Right lobe of liver (tissue), 6 donors: ENCODE results near the gene OR2B3. TPM values are rescaled to one million over a fixed set of nuclear protein-coding genes. Genes with fewer than 3 reads are reported as not detected.

Experiments
- ATAC-seq, 4 donors: fragments of 200-7000 bp; cut with Tn5 transposase; one replicate each; pipeline ENCODE4 v1.9.1; 2020; ENCODE audit warnings: mild to moderate bottlenecking in 4 of 4, moderate library complexity in 4 of 4
- DNase-seq, 3 donors: peaks; one replicate each; pipeline ENCODE4 v3.0.0-alpha.2; 2020
- H3K27ac ChIP-seq, 3 donors: fragments of 200-600 bp; one replicate each; pipeline ENCODE4 v1.8.0; 2022
- H3K27me3 ChIP-seq, 2 donors: fragments of 200-600 bp; one replicate each; pipeline ENCODE4 v1.8.0; 2022
- H3K36me3 ChIP-seq, 4 donors: fragments of 200-600 bp; sonication (generic) in 1 of 4; one replicate each; pipeline versions ENCODE4 v1.5.1 to v1.8.0; 2017 to 2022; ENCODE audit warnings: control low read depth in 1 of 4
- H3K4me1 ChIP-seq, 4 donors: fragments of 200-600 bp; sonication (generic) in 1 of 4; one replicate each; pipeline versions ENCODE4 v1.5.1 to v1.8.0; 2017 to 2022; ENCODE audit warnings: control low read depth in 1 of 4
- H3K4me3 ChIP-seq, 3 donors: fragments of 200-600 bp; one replicate each; pipeline ENCODE4 v1.8.0; 2022
- H3K9me3 ChIP-seq, 4 donors: fragments of 200-600 bp; sonication (generic) in 1 of 4; one replicate each; pipeline versions ENCODE4 v1.5.1 to v1.8.0; 2017 to 2022; ENCODE audit warnings: control low read depth in 1 of 4
- POLR2A ChIP-seq: fragments of 450-650 bp; IDR thresholded peaks from one replicate; pipeline ENCODE4 v1.6.1; 2017; ENCODE audit warnings: antibody characterized with exemption, mild to moderate bottlenecking
- WGBS: methylation state at CpG from one replicate; pipeline ENCODE4 v1.1.6; 2018; ENCODE audit warnings: low coverage, low lambda C conversion rate; ENCODE audit not compliant: insufficient coverage; ENCODE audit errors: missing lambda C conversion rate; 5-methylcytosine and 5-hydroxymethylcytosine counted together
- intact Hi-C, 2 donors: fragments of 100-400 bp; cut with DNase I; formaldehyde crosslinking; loops; one replicate each; pipeline versions ENCODE4 v1.11.2 to v1.14.1; 2022
- total RNA-seq, 6 experiments: library from RNA; depleted of rRNA in 2 of 6; stranded (reverse); fragments of >200 nt in 2 of 6; fragmentation: NEBNext Ultra II Directional in 3 of 6; extraction: Animal tissue kit (Norgen Biotek cat#: 25700) in 3 of 6; gene quantifications; one replicate each; pipeline versions ENCODE4 v1.1.0 to v1.2.4, GENCODE V29; 2016 to 2023
- TF ChIP-seq, protein P1 (sequence below), 4 donors: fragments of 200-600 bp in 3 of 4; fragments of 450-650 bp in 1 of 4; IDR thresholded peaks; one replicate each; pipeline versions ENCODE4 v1.5.1 to v1.8.0; 2016 to 2022; ENCODE audit warnings: antibody characterized with exemption in 4 of 4, mild to moderate bottlenecking in 2 of 4
- donor health status: DM: no; HTN: yes; CAD: no.
- donor health status: DM: no; HTN: no; CAD: no.
- donor health status: DM: no; HTN: no; CAD: no.
- donor health status: DM: no; HTN: yes; CAD: no.
- donor health status: DM: no; HTN: yes; CAD: no.

OR2B3 gene
- total RNA-seq, 6 experiments from 2014 or later, result not detected

DNA sequence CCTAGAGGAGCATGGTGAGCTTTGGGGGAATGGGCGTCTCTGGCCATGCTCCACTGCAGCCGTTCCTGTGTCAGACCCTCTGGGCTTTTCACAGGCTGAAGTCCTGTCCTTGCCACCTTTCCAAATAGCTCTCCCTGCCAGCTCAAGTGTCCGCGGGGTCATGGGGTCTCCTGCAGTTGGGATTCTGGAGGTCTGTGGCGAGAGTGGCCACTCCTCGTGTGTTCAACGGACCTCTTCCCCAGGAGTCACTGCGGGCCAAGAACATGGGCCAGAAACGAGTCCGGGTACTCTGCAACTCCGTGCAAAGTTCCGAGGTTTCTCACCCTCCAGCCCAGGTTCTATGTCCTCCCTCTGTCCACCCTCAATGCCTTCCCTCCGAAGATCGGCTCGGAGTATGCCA is 4.7 kb downstream of the OR2B3 start:
- H3K36me3 ChIP-seq, result no peaks in the 10 kb centered on the region
- H3K27ac ChIP-seq, result no peak overlapping the region
- no peak overlapping the region for H3K4me3 ChIP-seq
- intact Hi-C loops, result no loop called here
- DNase-seq, result no peak
- 85% methylated on average over 5 of the region's 15 CpGs for WGBS
- no peak for TF ChIP-seq POLR2A
- TF ChIP-seq, protein P1, sequence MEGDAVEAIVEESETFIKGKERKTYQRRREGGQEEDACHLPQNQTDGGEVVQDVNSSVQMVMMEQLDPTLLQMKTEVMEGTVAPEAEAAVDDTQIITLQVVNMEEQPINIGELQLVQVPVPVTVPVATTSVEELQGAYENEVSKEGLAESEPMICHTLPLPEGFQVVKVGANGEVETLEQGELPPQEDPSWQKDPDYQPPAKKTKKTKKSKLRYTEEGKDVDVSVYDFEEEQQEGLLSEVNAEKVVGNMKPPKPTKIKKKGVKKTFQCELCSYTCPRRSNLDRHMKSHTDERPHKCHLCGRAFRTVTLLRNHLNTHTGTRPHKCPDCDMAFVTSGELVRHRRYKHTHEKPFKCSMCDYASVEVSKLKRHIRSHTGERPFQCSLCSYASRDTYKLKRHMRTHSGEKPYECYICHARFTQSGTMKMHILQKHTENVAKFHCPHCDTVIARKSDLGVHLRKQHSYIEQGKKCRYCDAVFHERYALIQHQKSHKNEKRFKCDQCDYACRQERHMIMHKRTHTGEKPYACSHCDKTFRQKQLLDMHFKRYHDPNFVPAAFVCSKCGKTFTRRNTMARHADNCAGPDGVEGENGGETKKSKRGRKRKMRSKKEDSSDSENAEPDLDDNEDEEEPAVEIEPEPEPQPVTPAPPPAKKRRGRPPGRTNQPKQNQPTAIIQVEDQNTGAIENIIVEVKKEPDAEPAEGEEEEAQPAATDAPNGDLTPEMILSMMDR (IDR thresholded peaks at IDR 0.05), result no peak
- no peaks in the 10 kb centered on the region for H3K4me1 ChIP-seq
- no peak for ATAC-seq
- H3K27me3 ChIP-seq, result no peaks in the 10 kb centered on the region
- H3K9me3 ChIP-seq, result no peaks in the 10 kb centered on the region

DNA sequence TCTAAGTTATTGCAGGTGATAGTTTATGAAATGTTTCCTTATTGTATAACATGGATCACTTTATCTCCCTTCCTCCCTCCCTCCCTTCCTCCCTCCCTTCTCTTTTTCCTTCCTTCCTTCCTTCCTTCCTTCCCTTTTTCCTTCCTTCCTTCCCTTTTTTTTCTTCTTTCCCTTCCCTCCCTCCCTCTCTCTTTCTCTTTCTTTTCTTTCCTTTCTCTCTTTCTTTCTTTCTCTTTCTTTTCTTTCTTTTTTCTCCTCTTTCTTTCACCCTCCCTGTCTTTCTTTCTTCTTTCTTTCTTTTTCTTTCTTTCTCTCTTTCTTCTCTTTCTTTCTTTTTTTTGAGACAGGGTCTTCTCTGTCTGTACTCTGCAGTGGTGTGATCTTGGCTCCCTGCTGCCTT is 5.8 kb downstream of the OR2B3 start:
- H3K4me1 ChIP-seq, result no peaks in the 10 kb centered on the region
- H3K27ac ChIP-seq, result no peak overlapping the region
- ATAC-seq (no peak), DNase-seq (no peak)
- H3K36me3 ChIP-seq, result no peaks in the 10 kb centered on the region
- intact Hi-C loops, result no loop called here
- no peak overlapping the region for H3K4me3 ChIP-seq
- no peaks in the 10 kb centered on the region for H3K9me3 ChIP-seq
- H3K27me3 ChIP-seq, result no peaks in the 10 kb centered on the region
- no peak for TF ChIP-seq POLR2A
- TF ChIP-seq, protein P1 (IDR thresholded peaks at IDR 0.05), result no peak

- TF ChIP-seq, protein P1 (IDR thresholded peaks at IDR 0.05), result no peak
- no peak for TF ChIP-seq POLR2A
- intact Hi-C loops, result no loop called here
- ATAC-seq (no peak), DNase-seq (no peak)
- Histone ChIP-seq H3K27me3 (no peaks in the 10 kb centered on the region), H3K27ac (no peak overlapping the region), H3K4me1 (no peaks in the 10 kb centered on the region), H3K4me3 (no peak overlapping the region), H3K9me3 (no peaks in the 10 kb centered on the region), H3K36me3 (no peaks in the 10 kb centered on the region)
- WGBS, result 50% methylated on average over 1 of the region's 1 CpG
Measured at GRCh38 chr6:29079203-29079602, 7.9 kb downstream of the OR2B3 start.

GRCh38 chr6:29071831-29072723 is 15.0 kb downstream of the OR2B3 start:
- intact Hi-C loops, result no loop called here
- ATAC-seq (peak; percentile 76 to 91 (median 86)), DNase-seq (peak in 2 of 3 donors; percentile 29 to 45)
- no peak overlapping the region for H3K4me3 ChIP-seq
- TF ChIP-seq, protein P1 (IDR thresholded peaks at IDR 0.05), result peak; percentile 47 to 61 (median 54)
- TF ChIP-seq POLR2A, result no peak
- H3K27me3 ChIP-seq, result no peaks in the 10 kb centered on the region
- no peaks in the 10 kb centered on the region for H3K36me3 ChIP-seq
- H3K9me3 ChIP-seq, result no peaks in the 10 kb centered on the region
- 25% methylated on average over 9 of the region's 9 CpGs for WGBS
- no peaks in the 10 kb centered on the region for H3K4me1 ChIP-seq
- no peak overlapping the region for H3K27ac ChIP-seq
